NCI-H1436 treated with DMSO at 0.1 percent for 48 hours (cell line): ENCODE data around the gene HMG20A.
"Not testable (repeated sequence)": the region's sequence is repeated elsewhere in the genome, so short reads cannot be mapped to it uniquely, and the experiment has no call there.

ENCODE experiments used
- DNase-seq: peaks from one replicate; lab custom pipeline; 2025; lab: John Stamatoyannopoulos, UW

Gene HMG20A

GRCh38 chr15:77420610-77421369, at the start of gene HMG20A:
TSS of gene HMG20A (plus strand) at chr15:77420888. CDS start at chr15:77458408, 37,520 bp downstream.
- DNase-seq = peak; percentile 84

DNA sequence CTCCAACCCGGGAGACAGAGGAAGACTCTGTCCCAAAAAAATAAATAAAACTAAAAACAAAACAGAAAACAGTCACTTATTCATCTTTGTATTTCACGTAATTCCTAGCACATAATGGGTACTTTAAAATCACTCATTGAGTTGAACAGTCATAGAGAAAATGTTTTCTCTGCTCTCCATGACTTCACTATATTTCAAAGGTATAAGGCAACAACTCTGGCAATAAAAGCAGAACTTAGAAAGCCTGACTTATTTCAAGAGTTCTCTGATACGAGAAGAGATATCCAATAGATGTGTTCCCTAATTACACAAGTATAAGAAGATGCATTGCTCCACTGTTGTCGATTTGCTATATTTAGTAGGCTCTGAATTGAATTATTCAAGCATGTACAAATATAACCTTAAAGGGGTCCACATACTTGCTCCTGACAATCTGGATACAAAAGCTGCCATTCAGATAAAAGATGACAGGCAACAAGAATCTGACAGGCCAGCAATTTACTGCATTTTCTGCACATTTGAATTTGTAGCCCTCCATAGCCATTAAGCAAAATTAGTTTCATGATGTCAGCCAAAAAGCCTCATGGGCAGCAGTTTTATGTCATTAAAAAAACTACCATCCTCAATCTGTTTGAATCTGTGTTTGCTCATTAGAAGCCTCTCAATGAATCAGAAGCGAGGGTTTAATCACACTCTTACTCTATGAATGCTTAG, 48.7 kb upstream of the HMG20A start:
- no peak for DNase-seq

- DNase-seq = no peak
Measured at GRCh38 chr15:77373441-77373840, 47.2 kb upstream of the HMG20A start.

DNA sequence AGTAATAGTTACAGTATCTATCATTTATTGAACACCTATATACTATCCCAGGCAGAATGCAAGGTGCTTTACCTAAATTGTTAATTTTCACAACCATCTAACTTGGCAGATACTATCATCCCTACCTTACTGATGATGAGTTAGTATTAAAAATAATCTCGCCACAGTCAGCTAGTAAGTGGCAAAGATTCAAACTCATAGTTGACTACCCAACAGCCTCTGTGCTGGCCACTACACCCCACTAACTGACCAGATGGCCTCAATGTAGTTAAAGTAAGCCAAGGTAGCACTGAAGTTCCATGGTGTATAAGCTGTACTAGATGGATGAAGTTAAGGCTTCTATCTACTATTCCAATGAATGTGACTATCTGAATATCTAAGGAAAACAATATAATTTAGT, 45.6 kb upstream of the HMG20A start:
- DNase-seq = no peak

- no peak for DNase-seq
Measured at GRCh38 chr15:77376770-77377169, 43.9 kb upstream of the HMG20A start.

- DNase-seq = no peak
Measured at GRCh38 chr15:77380033-77380432, 40.7 kb upstream of the HMG20A start.

GRCh38 chr15:77384086-77384485, 36.6 kb upstream of the HMG20A start:
- no peak for DNase-seq

DNA sequence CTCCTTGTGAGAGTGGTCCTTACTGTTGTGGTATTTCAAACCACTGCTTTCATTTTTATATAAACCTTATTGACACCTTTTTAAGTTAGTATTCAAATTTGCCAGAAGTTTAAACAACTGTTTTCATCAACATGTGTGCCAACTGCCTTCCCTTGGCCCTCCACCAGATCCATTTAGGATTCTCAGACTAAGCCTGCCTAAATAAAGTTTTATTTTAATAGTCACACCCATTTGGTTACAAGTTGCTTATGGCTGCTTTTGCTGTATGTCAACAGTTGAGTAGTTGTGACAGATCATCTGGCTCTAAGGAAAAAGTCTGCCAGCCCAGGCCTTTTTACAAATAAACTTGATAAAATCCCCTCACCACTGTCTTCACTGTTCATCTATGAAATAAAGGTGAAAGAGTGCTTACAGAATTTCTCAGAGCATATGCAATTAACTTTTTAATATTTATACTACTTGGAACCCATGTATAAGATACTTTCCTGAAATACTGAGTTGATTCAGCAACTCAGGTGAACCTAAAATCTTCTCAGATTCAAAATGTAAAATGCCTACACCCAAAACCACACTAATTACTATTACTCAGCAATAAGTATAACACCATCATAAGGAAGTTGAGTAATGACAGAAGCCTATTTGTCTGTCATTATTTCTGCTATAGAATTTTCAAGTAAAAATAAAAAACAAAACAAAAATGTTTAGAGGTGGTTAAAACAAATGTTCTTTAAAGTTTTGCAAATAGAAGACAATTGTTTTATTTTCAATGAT, 35.9 kb upstream of the HMG20A start:
- DNase-seq = no peak

DNA sequence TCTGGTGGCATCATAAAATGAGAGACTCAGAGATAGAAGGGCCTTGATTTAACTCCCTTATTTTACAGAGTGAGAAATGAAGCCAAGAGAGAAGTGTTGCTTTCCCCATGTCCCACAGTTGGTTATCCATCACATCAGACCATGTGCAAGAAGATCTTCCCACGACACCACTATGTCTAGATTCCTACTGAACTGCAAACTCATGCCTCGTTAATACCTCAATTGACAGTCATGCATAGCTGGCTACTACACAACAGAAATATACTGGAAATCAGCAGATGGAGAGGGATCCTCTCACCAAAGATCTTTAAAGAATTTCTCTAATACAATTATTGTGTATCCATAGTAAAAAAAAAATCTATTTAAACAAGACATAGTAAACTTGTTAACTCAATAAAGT, 34.1 kb upstream of the HMG20A start:
- DNase-seq = no peak

GRCh38 chr15:77387365-77388105, 33.2 kb upstream of the HMG20A start:
- no peak for DNase-seq

DNA sequence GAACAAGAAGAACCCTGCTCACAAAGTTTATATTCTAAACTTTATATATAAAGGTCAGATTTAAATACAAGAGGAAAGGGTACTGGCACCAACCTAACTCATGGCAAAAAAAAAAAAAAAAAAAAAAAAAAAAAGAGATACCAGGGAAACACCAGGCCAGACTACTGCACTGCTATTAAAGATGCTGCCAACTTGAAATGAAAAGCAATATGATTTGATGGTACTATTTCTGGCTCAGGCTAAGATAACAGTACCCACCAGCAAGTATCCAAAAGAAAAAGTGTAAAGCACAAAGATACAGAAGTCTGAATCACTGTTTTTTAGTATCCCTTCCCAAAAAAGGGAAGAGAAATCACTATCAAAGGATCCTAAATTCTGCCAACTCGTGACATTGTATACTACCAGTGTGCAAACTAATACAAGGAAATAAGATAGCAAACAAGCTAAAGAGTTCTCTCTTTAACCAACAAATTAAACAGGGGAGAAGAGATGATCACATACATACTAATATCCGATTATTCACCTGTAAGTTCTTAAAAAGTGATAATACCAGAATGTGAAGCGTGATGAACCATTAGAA, 29.2 kb upstream of the HMG20A start:
- no peak for DNase-seq

DNA sequence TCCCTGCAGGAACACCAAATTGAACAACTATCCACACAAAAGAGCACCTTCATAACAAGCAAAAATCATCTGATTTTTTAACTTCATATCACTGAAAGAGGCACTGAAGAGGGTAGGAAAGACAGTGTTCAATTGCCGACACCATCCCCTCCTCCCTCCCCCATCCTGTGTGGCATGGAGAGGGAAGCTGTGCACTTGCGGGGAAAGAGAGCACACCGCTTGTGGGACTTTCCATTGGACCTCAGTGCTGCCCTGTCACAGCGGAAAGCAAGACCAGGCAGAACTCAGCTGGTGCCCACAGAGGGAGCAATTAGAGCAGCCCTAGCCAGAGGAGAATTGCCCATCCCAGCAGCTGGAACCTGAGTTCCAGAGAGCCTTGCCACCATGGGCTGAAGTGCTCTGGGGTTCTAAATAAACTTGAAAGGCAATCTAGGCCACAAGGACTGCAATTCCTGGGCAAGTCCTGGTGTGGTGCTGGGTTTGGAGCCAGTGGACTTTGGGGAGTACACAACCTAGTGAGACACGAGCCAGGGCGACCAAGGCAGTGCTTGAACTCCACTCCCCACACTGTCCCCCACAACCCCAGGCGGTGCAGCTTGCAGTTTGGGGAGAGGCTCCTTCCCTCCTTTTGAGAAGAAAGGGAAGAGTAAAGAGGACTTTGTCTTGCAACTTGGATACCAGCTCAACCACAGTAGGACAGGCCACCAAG, 27.8 kb upstream of the HMG20A start:
- DNase-seq = no peak

DNA sequence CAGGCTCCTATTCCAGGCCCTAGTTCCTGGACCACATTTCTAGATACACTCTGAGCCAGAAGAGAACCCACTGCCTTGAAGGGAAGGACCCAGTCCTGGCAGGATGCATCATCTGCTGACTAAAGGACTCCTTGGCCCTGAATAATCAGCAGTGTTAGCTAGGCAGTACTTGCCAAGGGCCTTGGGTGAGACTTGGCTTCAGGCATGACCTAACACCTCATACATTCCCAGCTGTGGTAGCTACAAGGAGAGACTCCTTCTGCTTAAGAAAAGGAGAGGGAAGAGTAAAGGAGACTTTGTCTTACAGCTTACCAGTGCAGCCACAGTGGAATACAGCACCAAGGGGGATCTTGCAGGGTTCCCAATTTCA, 27.2 kb upstream of the HMG20A start:
- DNase-seq = no peak

- DNase-seq = no peak
Measured at GRCh38 chr15:77395013-77395774, 25.5 kb upstream of the HMG20A start.

GRCh38 chr15:77396692-77397091, 24.0 kb upstream of the HMG20A start:
- no peak for DNase-seq

DNA sequence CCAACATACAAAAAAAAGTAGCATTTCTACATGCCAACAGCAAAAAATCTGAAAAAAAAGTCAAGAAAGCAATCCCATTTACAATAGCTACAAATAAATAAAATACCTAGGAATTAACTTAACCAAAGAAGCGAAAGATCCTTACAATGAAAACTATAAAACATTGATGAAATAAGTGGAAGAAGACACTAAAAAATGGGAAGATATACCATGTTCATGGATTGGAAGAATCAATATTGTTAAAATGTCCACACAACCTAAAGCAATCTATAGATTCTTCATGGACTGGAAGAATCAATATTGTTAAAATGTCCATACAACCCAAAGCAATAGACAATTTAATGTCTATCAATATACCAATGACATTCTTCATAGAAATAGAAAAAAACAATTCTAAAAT, 21.8 kb upstream of the HMG20A start:
- DNase-seq = no peak

GRCh38 chr15:77400258-77400657, 20.4 kb upstream of the HMG20A start:
- DNase-seq = no peak

DNA sequence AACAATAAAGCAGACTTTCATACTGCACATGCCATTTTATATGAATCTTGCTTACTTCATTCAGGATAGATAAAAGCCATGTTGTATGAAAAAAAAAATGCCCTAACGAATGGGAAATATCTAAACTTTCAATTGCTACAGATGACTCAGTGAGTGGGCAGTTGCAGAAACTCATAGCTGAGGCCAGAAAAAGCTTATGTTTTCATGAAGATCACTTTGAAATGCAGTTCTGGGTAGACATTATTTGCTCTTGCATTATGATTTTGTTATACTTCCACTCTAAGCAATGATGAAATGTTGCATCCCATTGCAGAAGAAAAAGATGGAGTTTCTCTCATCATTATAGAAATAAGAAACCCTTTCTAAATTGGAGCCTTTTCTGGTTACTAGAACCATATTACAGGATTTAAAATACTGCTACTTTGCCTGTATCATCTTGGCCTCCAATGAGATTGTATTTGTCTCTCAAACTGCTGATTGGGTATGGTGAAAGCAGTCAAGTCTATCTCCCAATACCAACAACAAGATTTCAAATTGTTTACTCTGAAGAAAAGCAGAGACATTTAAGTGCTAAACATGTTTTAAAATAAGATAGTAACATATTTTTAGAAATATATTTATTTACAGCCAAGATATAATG, 17.8 kb upstream of the HMG20A start:
- no peak for DNase-seq

GRCh38 chr15:77406173-77406759, 14.4 kb upstream of the HMG20A start:
- DNase-seq = not testable (repeated sequence)
